Cardiac muscle cell (in vitro differentiated cells and primary cell): ENCODE results near the gene MEA1. TPM values are rescaled to one million over a fixed set of nuclear protein-coding genes. Genes with fewer than 3 reads are reported as not detected.

Experiments
- DNase-seq, 2 donors: peaks; one replicate each; pipeline versions ENCODE4 v3.0.0 to v3.0.0-alpha.2; 2010 to 2017; ENCODE audit warnings: low read depth in 1 of 2, low spot score in 1 of 2
- H3K27ac ChIP-seq: fragments of 200-600 bp; sonication (generic); 2 replicates; pipeline ENCODE4 v1.5.1; 2016
- H3K27me3 ChIP-seq: fragments of 200-600 bp; sonication (generic); 2 replicates; pipeline ENCODE4 v1.6.0; 2016; ENCODE audit warnings: control low read depth
- H3K36me3 ChIP-seq: fragments of 200-600 bp; sonication (generic); 2 replicates; pipeline ENCODE4 v1.5.1; 2016; ENCODE audit warnings: control low read depth
- H3K4me1 ChIP-seq: fragments of 200-600 bp; sonication (generic); 2 replicates; pipeline ENCODE4 v1.8.1; 2017; ENCODE audit warnings: low read depth, mild to moderate bottlenecking, mixed run types
- H3K4me3 ChIP-seq: fragments of 200-600 bp; sonication (generic); 2 replicates; pipeline ENCODE4 v1.5.1; 2016; ENCODE audit warnings: mild to moderate bottlenecking
- H3K9me3 ChIP-seq: fragments of 200-600 bp; sonication (generic); 2 replicates; pipeline ENCODE4 v1.5.1; 2017; ENCODE audit warnings: low read depth, mild to moderate bottlenecking, control low read depth
- polyA plus RNA-seq: library from polyadenylated mRNA; unstranded; fragments of >200 nt; fragmentation: Nextera tagmentation; extraction: Ambion mirVana; gene quantifications from 2 replicates; pipeline ENCODE4 v1.2.1, GENCODE V29; 2016
- total RNA-seq: library from RNA; depleted of rRNA; stranded (reverse); fragments of >200 nt; gene quantifications from 2 replicates; pipeline ENCODE4 v1.2.3, GENCODE V29; 2016
- TF ChIP-seq, protein P1 (sequence below): IDR thresholded peaks from 2 replicates; pipeline ENCODE4 v1.5.1; 2012; ENCODE audit warnings: low read depth, mild to moderate bottlenecking, low read length

MEA1 gene
- total and polyA plus RNA-seq, 2 experiments from 2014 or later, result 98.8 to 227 TPM

DNA sequence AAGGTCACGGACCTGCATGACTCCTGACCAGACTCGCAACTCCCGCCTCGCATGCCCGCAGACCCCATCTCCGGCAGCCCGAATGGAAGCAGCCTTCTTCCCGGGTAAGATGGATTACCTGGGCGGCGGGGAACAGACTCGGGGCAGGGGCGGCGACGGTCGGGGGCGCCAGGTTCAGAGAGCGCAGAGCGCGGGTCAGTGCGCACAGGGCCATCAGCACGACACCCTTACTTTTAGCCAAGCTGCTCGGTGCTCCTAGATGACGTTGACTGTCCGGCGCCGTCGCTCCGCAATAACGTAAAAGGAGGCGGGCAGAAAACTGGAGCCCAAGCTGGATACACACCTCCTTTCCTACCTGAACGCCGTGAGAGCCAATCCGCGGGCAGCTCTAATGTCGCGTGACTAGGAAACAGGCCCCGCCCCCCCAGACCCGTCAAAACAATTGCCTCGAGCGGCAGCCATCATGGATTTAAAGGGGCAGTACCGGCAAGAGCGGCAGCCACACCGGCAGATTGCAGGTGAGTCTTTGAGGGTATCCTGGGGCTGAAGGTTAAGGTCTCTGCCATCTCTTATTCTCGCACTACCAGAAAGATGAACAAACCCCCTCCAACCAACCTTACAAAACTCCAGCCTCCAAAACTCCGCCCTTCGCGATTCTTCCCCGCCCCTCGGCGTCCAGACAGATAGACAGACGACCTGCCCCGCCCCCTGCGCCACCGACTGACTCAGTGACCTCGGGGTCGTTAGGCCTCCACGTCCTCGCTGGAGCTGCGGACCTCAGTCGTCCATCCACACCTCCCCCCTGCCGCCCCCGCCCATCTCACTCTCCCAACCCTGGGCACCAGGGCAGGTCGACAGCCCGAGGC lies 45.7 kb upstream of the MEA1 start, which contains the start of the genes KLC4 and MRPL2:
KLC4 (plus strand) TSS at position 464 of the 866 bp plus-strand sequence. CDS start 1,705 bp downstream, outside the sequence.
MRPL2 (minus strand) TSS at position 267 of the 866 bp plus-strand sequence; CDS start at position 214, 53 bp downstream.
- Histone ChIP-seq H3K36me3 (peaks cover 15% of the 10 kb centered on the region), H3K9me3 (no peaks in the 10 kb centered on the region), H3K4me1 (peaks cover 9% of the 10 kb centered on the region), H3K4me3 (peak within 1 kb of the TSS; percentile 81), H3K27me3 (no peaks in the 10 kb centered on the region), H3K27ac (peak within 1 kb of the TSS; percentile 91)
- TF ChIP-seq, protein P1, sequence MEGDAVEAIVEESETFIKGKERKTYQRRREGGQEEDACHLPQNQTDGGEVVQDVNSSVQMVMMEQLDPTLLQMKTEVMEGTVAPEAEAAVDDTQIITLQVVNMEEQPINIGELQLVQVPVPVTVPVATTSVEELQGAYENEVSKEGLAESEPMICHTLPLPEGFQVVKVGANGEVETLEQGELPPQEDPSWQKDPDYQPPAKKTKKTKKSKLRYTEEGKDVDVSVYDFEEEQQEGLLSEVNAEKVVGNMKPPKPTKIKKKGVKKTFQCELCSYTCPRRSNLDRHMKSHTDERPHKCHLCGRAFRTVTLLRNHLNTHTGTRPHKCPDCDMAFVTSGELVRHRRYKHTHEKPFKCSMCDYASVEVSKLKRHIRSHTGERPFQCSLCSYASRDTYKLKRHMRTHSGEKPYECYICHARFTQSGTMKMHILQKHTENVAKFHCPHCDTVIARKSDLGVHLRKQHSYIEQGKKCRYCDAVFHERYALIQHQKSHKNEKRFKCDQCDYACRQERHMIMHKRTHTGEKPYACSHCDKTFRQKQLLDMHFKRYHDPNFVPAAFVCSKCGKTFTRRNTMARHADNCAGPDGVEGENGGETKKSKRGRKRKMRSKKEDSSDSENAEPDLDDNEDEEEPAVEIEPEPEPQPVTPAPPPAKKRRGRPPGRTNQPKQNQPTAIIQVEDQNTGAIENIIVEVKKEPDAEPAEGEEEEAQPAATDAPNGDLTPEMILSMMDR, result no peak
- peak; percentile 99 for DNase-seq

- Histone ChIP-seq H3K36me3 (peaks cover 13% of the 10 kb centered on the region), H3K4me1 (peaks cover 9% of the 10 kb centered on the region), H3K4me3 (peak overlapping the region; percentile 81), H3K27ac (peak overlapping the region; percentile 82), H3K27me3 (no peaks in the 10 kb centered on the region), H3K9me3 (no peaks in the 10 kb centered on the region)
- TF ChIP-seq, protein P1, result no peak
- DNase-seq, result no peak
Measured at GRCh38 chr6:43058531-43058930, 44.8 kb upstream of the MEA1 start.

- no peak for DNase-seq
- Histone ChIP-seq H3K36me3 (peaks cover 4% of the 10 kb centered on the region), H3K9me3 (no peaks in the 10 kb centered on the region), H3K27me3 (no peaks in the 10 kb centered on the region), H3K4me3 (no peak overlapping the region), H3K4me1 (peaks cover 20% of the 10 kb centered on the region), H3K27ac (no peak overlapping the region)
- TF ChIP-seq, protein P1, result no peak
Measured at GRCh38 chr6:43055966-43056365, 42.2 kb upstream of the MEA1 start.

DNA sequence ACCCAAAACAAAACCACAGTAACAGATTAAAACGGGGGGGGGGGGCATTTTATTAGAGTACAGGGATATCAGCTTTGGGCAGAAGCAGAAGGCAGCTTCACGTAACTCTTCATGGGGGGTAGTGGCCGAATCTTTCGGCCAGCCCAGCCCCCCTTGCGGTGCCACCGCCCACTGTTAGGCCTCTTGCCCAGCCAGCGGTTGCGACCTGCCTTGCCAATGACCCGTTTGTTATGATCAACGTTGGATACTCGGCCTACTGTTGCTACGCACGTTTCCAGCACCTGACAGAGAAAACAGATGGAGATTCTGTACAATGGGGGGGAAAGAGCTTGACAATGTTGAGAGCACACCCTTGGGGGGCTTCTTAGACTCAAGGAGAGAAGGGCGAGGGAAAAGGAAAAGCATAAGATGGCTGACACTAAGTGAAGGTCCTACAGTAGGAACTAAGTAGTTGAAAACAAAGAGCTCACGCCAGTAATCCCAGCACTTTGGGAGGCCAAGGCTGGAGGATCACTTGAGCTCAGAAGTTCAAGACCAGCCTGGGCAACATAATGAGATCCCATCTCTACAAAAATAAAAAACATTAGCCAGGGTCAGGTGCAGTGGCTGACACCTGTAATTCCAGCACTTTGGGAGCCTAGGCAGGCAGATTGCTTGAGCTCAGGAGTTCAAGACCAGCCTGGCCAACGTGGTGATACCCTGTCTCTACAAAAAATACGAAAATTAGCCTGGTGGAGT lies 40.6 kb upstream of the MEA1 start:
- peaks cover 12% of the 10 kb centered on the region for H3K36me3 ChIP-seq
- peak overlapping the region; percentile 90 for H3K27ac ChIP-seq
- H3K4me1 ChIP-seq, result peaks cover 16% of the 10 kb centered on the region
- H3K9me3 ChIP-seq, result no peaks in the 10 kb centered on the region
- H3K27me3 ChIP-seq, result no peaks in the 10 kb centered on the region
- TF ChIP-seq, protein P1, result no peak
- H3K4me3 ChIP-seq, result peak overlapping the region; percentile 50
- no peak for DNase-seq

DNA sequence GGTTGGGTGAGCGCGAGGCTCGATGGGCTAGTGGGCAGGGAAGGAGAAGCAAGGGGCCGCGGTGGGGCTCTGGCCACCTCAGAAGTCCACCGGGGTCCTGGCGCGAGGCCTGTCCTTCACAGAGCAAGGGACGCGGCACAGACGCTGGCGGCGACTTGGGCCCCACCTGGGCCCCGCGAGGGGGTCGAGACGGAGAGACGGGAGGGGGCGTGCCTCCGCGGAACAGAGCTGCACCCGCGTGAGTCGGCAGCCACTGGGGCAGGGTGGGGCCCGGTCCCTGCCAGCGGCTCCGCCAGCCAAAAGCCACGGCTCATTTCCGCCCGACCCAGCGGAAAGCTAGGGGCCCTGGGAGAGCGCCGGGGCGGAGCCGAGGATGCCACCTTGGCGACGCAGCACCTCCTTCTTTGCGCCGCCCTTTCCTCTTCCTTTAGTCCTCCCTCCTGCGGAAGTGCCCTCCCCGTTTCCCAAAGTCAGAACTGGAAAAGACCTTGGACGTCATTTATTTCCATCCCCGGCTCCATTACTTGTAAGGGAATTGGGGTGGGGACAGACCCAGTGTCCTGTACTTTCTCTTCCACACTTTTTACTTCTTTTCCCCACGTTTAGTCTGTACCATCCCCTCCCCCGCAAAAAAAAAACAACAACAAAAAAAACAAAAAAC lies 39.9 kb upstream of the MEA1 start, which contains the start of gene CUL7:
CUL7 (minus strand) TSS at position 307 of the 661 bp plus-strand sequence. CDS start 1,063 bp downstream, outside the sequence.
- Histone ChIP-seq H3K27ac (peak within 1 kb of the TSS; percentile 90), H3K4me3 (peak within 1 kb of the TSS; percentile 50), H3K27me3 (no peaks in the 10 kb centered on the region), H3K9me3 (no peaks in the 10 kb centered on the region), H3K36me3 (peaks cover 18% of the 10 kb centered on the region), H3K4me1 (peaks cover 16% of the 10 kb centered on the region)
- TF ChIP-seq, protein P1, result no peak
- peak; percentile 96 to 98 for DNase-seq
